ENCODE data around the gene TEX9.

TEX9 gene

DNA sequence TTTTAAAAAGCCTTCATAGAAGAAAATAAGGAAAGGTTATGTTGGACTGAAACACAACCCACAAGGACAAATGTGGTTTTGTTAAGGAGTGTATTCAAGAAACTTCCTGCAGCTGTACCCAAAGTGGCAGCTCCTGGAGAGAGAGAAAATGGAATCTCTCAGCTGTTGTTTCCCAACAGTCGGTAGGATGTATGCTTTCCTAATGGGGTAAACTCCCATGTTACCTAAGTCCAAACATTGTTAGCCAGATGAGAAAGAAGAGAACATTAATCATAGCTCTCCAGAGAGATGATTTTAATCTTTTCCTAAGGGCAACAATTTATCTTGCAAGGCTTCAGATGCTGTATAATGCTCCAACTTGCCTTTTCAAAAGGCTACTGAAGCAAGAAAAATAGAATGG, 22.6 kb upstream of the TEX9 start:
- no peak overlapping the region for H3K9ac ChIP-seq (ENCODE audit: low read length)
- H3K36me3 ChIP-seq (ENCODE audit: insufficient read depth, low read length): no peaks in the 10 kb centered on the region
- H3K4me1 ChIP-seq (ENCODE audit: insufficient read depth, low read length): no peaks in the 10 kb centered on the region
- H3K27me3 ChIP-seq (ENCODE audit: control insufficient read depth in 1 of 2, insufficient read depth in 2 of 2, low read length in 2 of 2): no peaks in the 10 kb centered on the region
- H3K4me3 ChIP-seq (ENCODE audit: low read depth in 1 of 2, low read length in 2 of 2): no peak overlapping the region
- no peaks in the 10 kb centered on the region for H3K9me3 ChIP-seq (ENCODE audit: low read length)
- no peak overlapping the region for H3K27ac ChIP-seq (ENCODE audit: low read depth, low read length)

DNA sequence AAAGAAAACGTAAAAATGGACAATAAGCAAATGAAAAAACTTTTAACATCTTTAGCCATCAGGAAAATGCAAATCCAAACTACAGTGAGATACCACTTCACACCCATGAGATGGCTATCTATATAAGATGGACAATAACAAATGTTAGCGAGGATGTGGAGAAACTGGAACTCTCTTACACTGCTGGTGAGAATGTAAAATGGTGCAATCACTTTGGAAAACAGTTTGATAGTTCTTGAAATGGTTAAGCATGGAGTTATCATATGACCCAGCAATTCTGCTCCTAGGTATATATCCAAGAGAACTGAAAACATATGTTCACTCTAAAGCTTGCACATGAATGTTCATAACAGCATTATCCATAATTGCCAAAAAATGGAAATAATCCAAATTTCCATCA, 21.3 kb upstream of the TEX9 start:
- H3K4me1 ChIP-seq (ENCODE audit: insufficient read depth, low read length): no peaks in the 10 kb centered on the region
- H3K27ac ChIP-seq (ENCODE audit: low read depth, low read length): no peak overlapping the region
- H3K4me3 ChIP-seq (ENCODE audit: low read depth in 1 of 2, low read length in 2 of 2): no peak overlapping the region
- no peaks in the 10 kb centered on the region for H3K27me3 ChIP-seq (ENCODE audit: control insufficient read depth in 1 of 2, insufficient read depth in 2 of 2, low read length in 2 of 2)
- no peak overlapping the region for H3K9ac ChIP-seq (ENCODE audit: low read length)
- H3K9me3 ChIP-seq (ENCODE audit: low read length): no peaks in the 10 kb centered on the region
- no peaks in the 10 kb centered on the region for H3K36me3 ChIP-seq (ENCODE audit: insufficient read depth, low read length)

- H3K9me3 ChIP-seq (ENCODE audit: low read length): no peaks in the 10 kb centered on the region
- no peaks in the 10 kb centered on the region for H3K36me3 ChIP-seq (ENCODE audit: insufficient read depth, low read length)
- no peaks in the 10 kb centered on the region for H3K4me1 ChIP-seq (ENCODE audit: insufficient read depth, low read length)
- no peak overlapping the region for H3K4me3 ChIP-seq (ENCODE audit: low read depth in 1 of 2, low read length in 2 of 2)
- H3K27ac ChIP-seq (ENCODE audit: low read depth, low read length): no peak overlapping the region
- H3K27me3 ChIP-seq (ENCODE audit: control insufficient read depth in 1 of 2, insufficient read depth in 2 of 2, low read length in 2 of 2): no peaks in the 10 kb centered on the region
- no peak overlapping the region for H3K9ac ChIP-seq (ENCODE audit: low read length)
These were observed 20.9 kb upstream of the TEX9 start for GRCh38 chr15:56344336-56344735.

- Histone ChIP-seq H3K27me3 (ENCODE audit: control insufficient read depth in 1 of 2, insufficient read depth in 2 of 2, low read length in 2 of 2) (no peaks in the 10 kb centered on the region), H3K36me3 (ENCODE audit: insufficient read depth, low read length) (no peaks in the 10 kb centered on the region), H3K4me3 (ENCODE audit: low read depth in 1 of 2, low read length in 2 of 2) (no peak overlapping the region), H3K4me1 (ENCODE audit: insufficient read depth, low read length) (no peaks in the 10 kb centered on the region), H3K27ac (ENCODE audit: low read depth, low read length) (no peak overlapping the region), H3K9me3 (ENCODE audit: low read length) (no peaks in the 10 kb centered on the region), H3K9ac (ENCODE audit: low read length) (no peak overlapping the region)
These were observed 18.8 kb upstream of the TEX9 start for GRCh38 chr15:56346414-56346813.

DNA sequence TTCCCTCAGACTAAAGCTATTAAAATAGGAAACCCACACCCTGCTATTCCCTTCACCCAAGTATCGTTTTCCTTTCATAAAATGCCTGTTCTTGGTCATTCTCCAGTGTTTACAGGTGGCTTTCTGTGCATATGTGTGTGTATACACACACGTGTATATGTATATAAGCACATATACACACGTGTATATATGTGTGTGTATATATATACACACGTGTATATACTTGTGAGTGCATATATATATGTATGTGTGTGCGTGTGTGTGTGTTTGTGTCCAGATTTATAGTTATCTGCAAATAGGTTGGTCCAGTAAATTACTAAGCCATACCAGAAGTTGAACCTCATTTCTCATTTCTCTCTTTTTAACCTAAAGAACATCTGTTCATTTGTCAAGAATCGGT, 15.7 kb upstream of the TEX9 start:
- Histone ChIP-seq H3K27ac (ENCODE audit: low read depth, low read length) (no peak overlapping the region), H3K9me3 (ENCODE audit: low read length) (no peaks in the 10 kb centered on the region), H3K9ac (ENCODE audit: low read length) (no peak overlapping the region), H3K4me3 (ENCODE audit: low read depth in 1 of 2, low read length in 2 of 2) (no peak overlapping the region), H3K36me3 (ENCODE audit: insufficient read depth, low read length) (no peaks in the 10 kb centered on the region), H3K27me3 (ENCODE audit: control insufficient read depth in 1 of 2, insufficient read depth in 2 of 2, low read length in 2 of 2) (no peaks in the 10 kb centered on the region), H3K4me1 (ENCODE audit: insufficient read depth, low read length) (no peaks in the 10 kb centered on the region)

DNA sequence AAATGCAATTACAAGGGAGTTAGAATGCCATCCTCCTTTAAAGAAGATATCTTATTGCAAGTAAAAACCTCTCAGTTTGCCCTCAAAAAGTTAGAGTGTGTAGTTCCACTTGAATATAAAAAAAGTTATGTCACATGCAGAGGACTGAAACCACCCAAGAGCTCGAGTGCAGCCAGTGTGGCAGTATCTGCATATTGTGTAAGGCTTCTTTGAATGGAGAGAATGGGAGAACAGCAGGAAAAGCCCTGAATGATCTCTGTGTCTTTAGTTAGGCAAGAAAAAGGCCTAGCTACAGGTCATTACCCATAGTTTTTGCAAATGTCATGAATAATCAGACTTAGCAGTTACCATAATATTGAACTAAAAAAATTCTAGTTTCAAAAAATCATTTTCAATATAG, 13.9 kb upstream of the TEX9 start:
- no peak overlapping the region for H3K4me3 ChIP-seq (ENCODE audit: low read depth in 1 of 2, low read length in 2 of 2)
- H3K4me1 ChIP-seq (ENCODE audit: insufficient read depth, low read length): no peaks in the 10 kb centered on the region
- no peaks in the 10 kb centered on the region for H3K27me3 ChIP-seq (ENCODE audit: control insufficient read depth in 1 of 2, insufficient read depth in 2 of 2, low read length in 2 of 2)
- H3K36me3 ChIP-seq (ENCODE audit: insufficient read depth, low read length): no peaks in the 10 kb centered on the region
- H3K9ac ChIP-seq (ENCODE audit: low read length): no peak overlapping the region
- H3K27ac ChIP-seq (ENCODE audit: low read depth, low read length): no peak overlapping the region
- H3K9me3 ChIP-seq (ENCODE audit: low read length): no peaks in the 10 kb centered on the region

DNA sequence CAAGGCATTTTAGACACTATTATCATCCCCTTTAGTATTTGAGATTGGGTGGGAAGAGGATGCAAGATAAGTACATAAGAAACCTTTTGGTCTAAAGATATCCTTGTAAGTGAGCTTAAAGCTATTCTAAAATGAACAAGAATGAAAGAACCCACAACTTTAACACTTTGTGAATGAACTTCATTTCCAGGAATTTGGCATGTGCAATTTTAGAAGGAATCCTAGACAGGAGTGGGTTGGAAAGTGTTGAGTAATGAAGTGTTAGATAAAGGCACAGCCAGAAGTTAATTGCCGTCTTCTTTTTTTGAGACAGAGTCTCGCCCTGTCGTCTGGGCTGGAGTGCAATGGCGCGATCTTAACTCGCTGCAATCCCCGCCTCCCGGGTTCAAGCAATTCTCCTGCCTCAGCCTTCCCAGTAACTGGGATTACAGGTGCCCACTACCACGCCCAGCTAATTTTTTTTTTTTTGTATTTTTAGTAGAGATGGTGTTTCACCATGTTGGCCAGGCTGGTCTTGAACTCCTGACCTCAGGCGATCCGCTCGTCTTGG, 13.2 kb upstream of the TEX9 start:
- Histone ChIP-seq H3K27me3 (ENCODE audit: control insufficient read depth in 1 of 2, insufficient read depth in 2 of 2, low read length in 2 of 2) (no peaks in the 10 kb centered on the region), H3K36me3 (ENCODE audit: insufficient read depth, low read length) (no peaks in the 10 kb centered on the region), H3K9ac (ENCODE audit: low read length) (no peak overlapping the region), H3K4me3 (ENCODE audit: low read depth in 1 of 2, low read length in 2 of 2) (no peak overlapping the region), H3K27ac (ENCODE audit: low read depth, low read length) (no peak overlapping the region), H3K9me3 (ENCODE audit: low read length) (no peaks in the 10 kb centered on the region), H3K4me1 (ENCODE audit: insufficient read depth, low read length) (no peaks in the 10 kb centered on the region)

GRCh38 chr15:56353119-56353518, 12.1 kb upstream of the TEX9 start:
- Histone ChIP-seq H3K9ac (ENCODE audit: low read length) (no peak overlapping the region), H3K36me3 (ENCODE audit: insufficient read depth, low read length) (no peaks in the 10 kb centered on the region), H3K4me3 (ENCODE audit: low read depth in 1 of 2, low read length in 2 of 2) (no peak overlapping the region), H3K27me3 (ENCODE audit: control insufficient read depth in 1 of 2, insufficient read depth in 2 of 2, low read length in 2 of 2) (no peaks in the 10 kb centered on the region), H3K9me3 (ENCODE audit: low read length) (no peaks in the 10 kb centered on the region), H3K4me1 (ENCODE audit: insufficient read depth, low read length) (no peaks in the 10 kb centered on the region), H3K27ac (ENCODE audit: low read depth, low read length) (no peak overlapping the region)

DNA sequence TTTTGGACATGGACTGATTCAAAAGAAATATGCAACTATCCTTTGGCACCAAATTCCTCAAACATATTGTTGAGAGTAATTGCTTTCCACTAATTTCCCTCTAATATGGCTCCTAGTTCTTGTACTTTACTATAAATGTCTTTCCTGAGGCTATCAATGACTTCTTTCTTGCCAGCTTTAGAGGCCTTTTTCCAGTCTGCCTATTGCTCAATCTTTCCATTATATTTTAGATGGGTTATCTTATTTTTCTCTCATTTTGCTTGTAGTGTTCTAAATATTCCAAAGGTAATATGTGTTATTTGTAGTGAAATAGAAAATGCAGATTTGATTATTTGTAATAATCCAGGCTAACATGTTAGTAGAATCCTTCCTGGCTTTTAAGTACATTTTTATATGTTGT, 11.5 kb upstream of the TEX9 start:
- no peaks in the 10 kb centered on the region for H3K27me3 ChIP-seq (ENCODE audit: control insufficient read depth in 1 of 2, insufficient read depth in 2 of 2, low read length in 2 of 2)
- H3K4me1 ChIP-seq (ENCODE audit: insufficient read depth, low read length): no peaks in the 10 kb centered on the region
- H3K4me3 ChIP-seq (ENCODE audit: low read depth in 1 of 2, low read length in 2 of 2): no peak overlapping the region
- no peaks in the 10 kb centered on the region for H3K9me3 ChIP-seq (ENCODE audit: low read length)
- no peak overlapping the region for H3K9ac ChIP-seq (ENCODE audit: low read length)
- H3K36me3 ChIP-seq (ENCODE audit: insufficient read depth, low read length): no peaks in the 10 kb centered on the region
- no peak overlapping the region for H3K27ac ChIP-seq (ENCODE audit: low read depth, low read length)

DNA sequence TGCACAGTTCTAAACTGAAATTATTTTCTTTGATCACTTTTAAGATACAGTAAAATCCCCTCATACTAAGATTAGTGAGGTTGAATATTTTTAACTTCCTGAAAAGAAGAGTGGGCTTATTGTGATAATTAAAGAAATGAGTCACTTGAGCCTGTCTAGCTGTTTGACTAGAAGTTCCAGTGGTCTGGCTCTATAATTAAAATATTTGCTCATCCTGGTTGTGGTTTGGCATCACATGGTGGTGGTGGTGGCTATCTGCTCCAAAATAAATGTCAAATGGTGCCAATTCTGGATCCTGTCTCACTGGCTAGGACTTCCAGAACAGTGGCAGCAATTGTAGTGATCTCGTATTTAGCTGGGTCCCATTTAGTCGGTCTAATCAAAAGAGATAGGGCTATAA, 8.6 kb upstream of the TEX9 start:
- Histone ChIP-seq H3K9me3 (ENCODE audit: low read length) (no peaks in the 10 kb centered on the region), H3K36me3 (ENCODE audit: insufficient read depth, low read length) (no peaks in the 10 kb centered on the region), H3K4me3 (ENCODE audit: low read depth in 1 of 2, low read length in 2 of 2) (no peak overlapping the region), H3K27me3 (ENCODE audit: control insufficient read depth in 1 of 2, insufficient read depth in 2 of 2, low read length in 2 of 2) (no peaks in the 10 kb centered on the region), H3K27ac (ENCODE audit: low read depth, low read length) (no peak overlapping the region), H3K4me1 (ENCODE audit: insufficient read depth, low read length) (no peaks in the 10 kb centered on the region), H3K9ac (ENCODE audit: low read length) (no peak overlapping the region)

DNA sequence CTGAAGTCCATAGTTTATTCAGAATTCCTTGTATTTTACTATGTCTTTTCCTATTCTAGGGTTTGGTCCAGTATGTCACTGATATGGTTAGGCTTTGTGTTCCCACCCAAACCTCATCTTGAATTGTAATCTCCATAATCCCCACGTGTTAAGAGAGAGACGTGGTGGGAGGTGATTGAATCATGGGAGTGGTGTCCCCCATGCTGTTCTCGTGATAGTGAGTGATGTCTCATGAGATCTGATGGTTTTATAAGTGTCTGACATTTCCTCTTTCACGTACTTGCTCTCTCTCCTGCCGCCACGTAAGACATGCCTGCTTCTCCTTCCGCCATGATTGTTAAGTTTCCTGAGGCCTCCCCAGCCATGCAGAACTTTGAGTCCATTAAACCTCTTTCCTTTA, 6.6 kb upstream of the TEX9 start:
- Histone ChIP-seq H3K27ac (ENCODE audit: low read depth, low read length) (no peak overlapping the region), H3K36me3 (ENCODE audit: insufficient read depth, low read length) (no peaks in the 10 kb centered on the region), H3K27me3 (ENCODE audit: control insufficient read depth in 1 of 2, insufficient read depth in 2 of 2, low read length in 2 of 2) (no peaks in the 10 kb centered on the region), H3K9ac (ENCODE audit: low read length) (no peak overlapping the region), H3K9me3 (ENCODE audit: low read length) (no peaks in the 10 kb centered on the region), H3K4me3 (ENCODE audit: low read depth in 1 of 2, low read length in 2 of 2) (no peak overlapping the region), H3K4me1 (ENCODE audit: insufficient read depth, low read length) (no peaks in the 10 kb centered on the region)

DNA sequence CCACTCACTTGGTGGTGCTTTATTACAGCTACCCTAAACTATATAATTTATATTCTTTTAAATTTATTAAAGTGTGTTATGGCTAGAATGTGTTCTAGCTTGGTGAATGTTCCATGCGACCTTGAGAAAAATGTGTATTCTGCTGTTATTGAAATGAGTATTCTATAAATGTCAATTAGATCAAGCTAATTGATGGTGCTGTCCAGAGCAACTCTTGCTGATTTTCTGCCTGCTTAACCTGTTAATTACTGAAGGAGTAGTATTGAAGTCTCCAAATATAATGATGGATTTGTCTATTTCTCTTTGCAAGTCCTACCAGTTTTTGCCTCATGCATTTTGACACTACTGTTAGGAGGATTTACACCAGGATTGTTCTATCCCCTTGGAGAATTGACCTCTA, 3.2 kb upstream of the TEX9 start:
- Histone ChIP-seq H3K9ac (ENCODE audit: low read length) (no peak overlapping the region), H3K4me3 (ENCODE audit: low read depth in 1 of 2, low read length in 2 of 2) (no peak overlapping the region), H3K27me3 (ENCODE audit: control insufficient read depth in 1 of 2, insufficient read depth in 2 of 2, low read length in 2 of 2) (no peaks in the 10 kb centered on the region), H3K4me1 (ENCODE audit: insufficient read depth, low read length) (peaks cover 8% of the 10 kb centered on the region), H3K36me3 (ENCODE audit: insufficient read depth, low read length) (no peaks in the 10 kb centered on the region), H3K27ac (ENCODE audit: low read depth, low read length) (no peak overlapping the region), H3K9me3 (ENCODE audit: low read length) (no peaks in the 10 kb centered on the region)

Measured in muscle layer of colon (tissue), 2 donors.